ENCODE data around the gene ISOC1.

- TF ChIP-seq CTCF (IDR thresholded peaks at IDR 0.05) (no peak), POLR2A (IDR thresholded peaks at IDR 0.05) (no peak)
Observed at GRCh38 chr5:129078247-129078646, 16.3 kb upstream of the ISOC1 start.
